ENCODE data around the gene LBP. TPM values are rescaled to one million over a fixed set of nuclear protein-coding genes. Genes with fewer than 3 reads are reported as not detected.

LBP gene
- total and polyA plus RNA-seq, 2 experiments from 2014 or later: 0.10 to 0.19 TPM

DNA sequence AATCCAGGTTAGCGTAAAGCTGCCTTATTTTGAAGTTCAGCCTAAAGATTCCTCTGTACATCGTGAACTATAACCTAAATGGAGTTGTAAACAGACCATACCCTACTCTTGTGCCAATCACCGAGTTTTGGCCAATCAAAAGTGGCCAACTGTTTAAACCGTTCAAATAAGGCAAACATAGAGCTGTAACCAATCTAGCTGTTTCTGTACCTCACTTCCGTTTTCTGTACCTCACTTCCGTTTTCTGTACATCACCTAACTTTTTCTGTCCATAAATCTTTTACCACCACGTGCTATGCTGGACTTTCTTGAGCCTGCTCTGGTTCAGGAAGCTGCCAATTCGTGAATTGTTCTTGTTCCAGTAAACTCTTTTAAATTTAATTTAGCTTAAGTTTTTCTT lies 39.7 kb downstream of the LBP start (continued):
- TF ChIP-seq REST (IDR thresholded peaks at IDR 0.05; ENCODE audit: unreplicated experiment) (no peak), POLR2AphosphoS5 (IDR thresholded peaks at IDR 0.05; ENCODE audit: low read depth) (no peak), JUNB (IDR thresholded peaks at IDR 0.05; ENCODE audit: unreplicated experiment) (no peak), CREB1 (CRISPR knock-in tag; IDR thresholded peaks at IDR 0.05; ENCODE audit: low read depth) (no peak)
- TF ChIP-seq, protein P1, sequence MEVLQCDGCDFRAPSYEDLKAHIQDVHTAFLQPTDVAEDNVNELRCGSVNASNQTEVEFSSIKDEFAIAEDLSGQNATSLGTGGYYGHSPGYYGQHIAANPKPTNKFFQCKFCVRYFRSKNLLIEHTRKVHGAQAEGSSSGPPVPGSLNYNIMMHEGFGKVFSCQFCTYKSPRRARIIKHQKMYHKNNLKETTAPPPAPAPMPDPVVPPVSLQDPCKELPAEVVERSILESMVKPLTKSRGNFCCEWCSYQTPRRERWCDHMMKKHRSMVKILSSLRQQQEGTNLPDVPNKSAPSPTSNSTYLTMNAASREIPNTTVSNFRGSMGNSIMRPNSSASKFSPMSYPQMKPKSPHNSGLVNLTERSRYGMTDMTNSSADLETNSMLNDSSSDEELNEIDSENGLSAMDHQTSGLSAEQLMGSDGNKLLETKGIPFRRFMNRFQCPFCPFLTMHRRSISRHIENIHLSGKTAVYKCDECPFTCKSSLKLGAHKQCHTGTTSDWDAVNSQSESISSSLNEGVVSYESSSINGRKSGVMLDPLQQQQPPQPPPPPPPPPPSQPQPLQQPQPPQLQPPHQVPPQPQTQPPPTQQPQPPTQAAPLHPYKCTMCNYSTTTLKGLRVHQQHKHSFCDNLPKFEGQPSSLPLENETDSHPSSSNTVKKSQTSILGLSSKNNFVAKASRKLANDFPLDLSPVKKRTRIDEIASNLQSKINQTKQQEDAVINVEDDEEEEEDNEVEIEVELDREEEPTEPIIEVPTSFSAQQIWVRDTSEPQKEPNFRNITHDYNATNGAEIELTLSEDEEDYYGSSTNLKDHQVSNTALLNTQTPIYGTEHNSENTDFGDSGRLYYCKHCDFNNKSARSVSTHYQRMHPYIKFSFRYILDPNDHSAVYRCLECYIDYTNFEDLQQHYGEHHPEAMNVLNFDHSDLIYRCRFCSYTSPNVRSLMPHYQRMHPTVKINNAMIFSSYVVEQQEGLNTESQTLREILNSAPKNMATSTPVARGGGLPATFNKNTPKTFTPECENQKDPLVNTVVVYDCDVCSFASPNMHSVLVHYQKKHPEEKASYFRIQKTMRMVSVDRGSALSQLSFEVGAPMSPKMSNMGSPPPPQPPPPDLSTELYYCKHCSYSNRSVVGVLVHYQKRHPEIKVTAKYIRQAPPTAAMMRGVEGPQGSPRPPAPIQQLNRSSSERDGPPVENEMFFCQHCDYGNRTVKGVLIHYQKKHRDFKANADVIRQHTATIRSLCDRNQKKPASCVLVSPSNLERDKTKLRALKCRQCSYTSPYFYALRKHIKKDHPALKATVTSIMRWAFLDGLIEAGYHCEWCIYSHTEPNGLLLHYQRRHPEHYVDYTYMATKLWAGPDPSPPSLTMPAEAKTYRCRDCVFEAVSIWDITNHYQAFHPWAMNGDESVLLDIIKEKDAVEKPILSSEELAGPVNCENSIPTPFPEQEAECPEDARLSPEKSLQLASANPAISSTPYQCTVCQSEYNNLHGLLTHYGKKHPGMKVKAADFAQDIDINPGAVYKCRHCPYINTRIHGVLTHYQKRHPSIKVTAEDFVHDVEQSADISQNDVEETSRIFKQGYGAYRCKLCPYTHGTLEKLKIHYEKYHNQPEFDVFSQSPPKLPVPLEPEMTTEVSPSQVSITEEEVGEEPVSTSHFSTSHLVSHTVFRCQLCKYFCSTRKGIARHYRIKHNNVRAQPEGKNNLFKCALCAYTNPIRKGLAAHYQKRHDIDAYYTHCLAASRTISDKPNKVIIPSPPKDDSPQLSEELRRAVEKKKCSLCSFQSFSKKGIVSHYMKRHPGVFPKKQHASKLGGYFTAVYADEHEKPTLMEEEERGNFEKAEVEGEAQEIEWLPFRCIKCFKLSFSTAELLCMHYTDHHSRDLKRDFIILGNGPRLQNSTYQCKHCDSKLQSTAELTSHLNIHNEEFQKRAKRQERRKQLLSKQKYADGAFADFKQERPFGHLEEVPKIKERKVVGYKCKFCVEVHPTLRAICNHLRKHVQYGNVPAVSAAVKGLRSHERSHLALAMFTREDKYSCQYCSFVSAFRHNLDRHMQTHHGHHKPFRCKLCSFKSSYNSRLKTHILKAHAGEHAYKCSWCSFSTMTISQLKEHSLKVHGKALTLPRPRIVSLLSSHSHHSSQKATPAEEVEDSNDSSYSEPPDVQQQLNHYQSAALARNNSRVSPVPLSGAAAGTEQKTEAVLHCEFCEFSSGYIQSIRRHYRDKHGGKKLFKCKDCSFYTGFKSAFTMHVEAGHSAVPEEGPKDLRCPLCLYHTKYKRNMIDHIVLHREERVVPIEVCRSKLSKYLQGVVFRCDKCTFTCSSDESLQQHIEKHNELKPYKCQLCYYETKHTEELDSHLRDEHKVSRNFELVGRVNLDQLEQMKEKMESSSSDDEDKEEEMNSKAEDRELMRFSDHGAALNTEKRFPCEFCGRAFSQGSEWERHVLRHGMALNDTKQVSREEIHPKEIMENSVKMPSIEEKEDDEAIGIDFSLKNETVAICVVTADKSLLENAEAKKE (CRISPR knock-in tag; IDR thresholded peaks at IDR 0.05): no peak

GRCh38 chr20:38386851-38387250 lies 40.6 kb downstream of the LBP start:
- Mint-ChIP-seq H3K4me3 (no peak overlapping the region), H3K36me3 (ENCODE audit: low read depth) (no peaks in the 10 kb centered on the region), H3K27ac (no peak overlapping the region), H3K27me3 (ENCODE audit: insufficient read depth, low read depth, poor library complexity) (peaks cover 1% of the 10 kb centered on the region), H3K9me3 (0 out of 3 replicates have a peak, but pooled peaks cover 2% of the 10 kb centered on the region), H3K4me1 (peaks cover 6% of the 10 kb centered on the region; the same call in 1 of the 3 replicates)
- Histone ChIP-seq H2AFZ (no peak overlapping the region), H3K27me3 (ENCODE audit: insufficient read depth) (no peaks in the 10 kb centered on the region), H3K4me3 (no peak overlapping the region), H3K9me2 (ENCODE audit: insufficient read depth) (0 out of 2 replicates have a peak, but pooled peaks cover under 1% of the 10 kb centered on the region), H3F3A (replicated peaks; ENCODE audit: low read depth) (no peaks in the 10 kb centered on the region), H3K27ac (ENCODE audit: low read depth) (no peak overlapping the region), H3K79me2 (replicated peaks; ENCODE audit: insufficient read depth) (no peaks in the 10 kb centered on the region), H3K4me2 (no peak overlapping the region), H3K4me1 (ENCODE audit: insufficient read depth) (peaks cover 11% of the 10 kb centered on the region; the same call in 1 of the 2 replicates), H4K20me1 (replicated peaks; ENCODE audit: insufficient read depth) (no peaks in the 10 kb centered on the region), H3K36me3 (ENCODE audit: insufficient read depth) (no peaks in the 10 kb centered on the region)
- ATAC-seq (no peak), DNase-seq (ENCODE audit: low spot score) (no peak)
- TF ChIP-seq, protein P2, sequence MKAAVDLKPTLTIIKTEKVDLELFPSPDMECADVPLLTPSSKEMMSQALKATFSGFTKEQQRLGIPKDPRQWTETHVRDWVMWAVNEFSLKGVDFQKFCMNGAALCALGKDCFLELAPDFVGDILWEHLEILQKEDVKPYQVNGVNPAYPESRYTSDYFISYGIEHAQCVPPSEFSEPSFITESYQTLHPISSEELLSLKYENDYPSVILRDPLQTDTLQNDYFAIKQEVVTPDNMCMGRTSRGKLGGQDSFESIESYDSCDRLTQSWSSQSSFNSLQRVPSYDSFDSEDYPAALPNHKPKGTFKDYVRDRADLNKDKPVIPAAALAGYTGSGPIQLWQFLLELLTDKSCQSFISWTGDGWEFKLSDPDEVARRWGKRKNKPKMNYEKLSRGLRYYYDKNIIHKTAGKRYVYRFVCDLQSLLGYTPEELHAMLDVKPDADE (IDR thresholded peaks at IDR 0.05): no peak
- TF ChIP-seq REST (IDR thresholded peaks at IDR 0.05; ENCODE audit: unreplicated experiment) (no peak), JUNB (IDR thresholded peaks at IDR 0.05; ENCODE audit: unreplicated experiment) (no peak), NANOG (IDR thresholded peaks at IDR 0.05; ENCODE audit: borderline replicate concordance) (no peak)

All from GM23338 (cell line).